Trophoblast cell (in vitro differentiated cells and primary cell): ENCODE measurements around the gene METRN.
A peak's percentile ranks its signal among the peaks of the same experiment; 100 is the strongest.

Experiments used
- DNase-seq, 2 donors: peaks; one replicate each; pipeline ENCODE4 v3.0.0-alpha.2; 2016
- H2AFZ ChIP-seq: 2 replicates; pipeline ENCODE4 v1.6.1; 2013; ENCODE audit warnings: low read length, moderate library complexity, mild to moderate bottlenecking; ENCODE audit not compliant: insufficient read depth, poor library complexity
- H2AK5ac ChIP-seq: 2 replicates; pipeline ENCODE4 v1.6.1; 2013; ENCODE audit warnings: mild to moderate bottlenecking, low read length
- H2BK120ac ChIP-seq: 2 replicates; pipeline ENCODE4 v1.6.1; 2013; ENCODE audit warnings: low read length, mild to moderate bottlenecking, moderate library complexity; ENCODE audit not compliant: insufficient read depth, poor library complexity
- H2BK12ac ChIP-seq: 2 replicates; pipeline ENCODE4 v1.6.1; 2013; ENCODE audit warnings: mild to moderate bottlenecking, low read length, moderate library complexity
- H2BK5ac ChIP-seq: 2 replicates; pipeline ENCODE4 v1.6.1; 2013; ENCODE audit warnings: low read length, low read depth, moderate library complexity, mild to moderate bottlenecking; ENCODE audit not compliant: poor library complexity
- H3K14ac ChIP-seq: 2 replicates; pipeline ENCODE4 v1.6.1; 2013; ENCODE audit warnings: mild to moderate bottlenecking, low read length
- H3K18ac ChIP-seq: 2 replicates; pipeline ENCODE4 v1.6.1; 2013; ENCODE audit warnings: mild to moderate bottlenecking, low read length
- H3K23ac ChIP-seq: 2 replicates; pipeline ENCODE4 v1.6.1; 2013; ENCODE audit warnings: low read length
- H3K27ac ChIP-seq: 2 replicates; pipeline ENCODE4 v1.5.1; 2013; ENCODE audit warnings: low read depth, mild to moderate bottlenecking, inconsistent platforms, low read length, moderate library complexity
- H3K27me3 ChIP-seq: 2 replicates; pipeline ENCODE4 v1.6.1; 2013; ENCODE audit warnings: inconsistent platforms, mild to moderate bottlenecking, low read length, moderate library complexity; ENCODE audit not compliant: insufficient read depth
- H3K36me3 ChIP-seq, 2 experiments: 1 replicate in 1 of 2; 2 replicates in 1 of 2; pipeline ENCODE4 v1.6.1; 2013; ENCODE audit warnings: low read length in 2 of 2, mild to moderate bottlenecking in 2 of 2, moderate library complexity in 1 of 2; ENCODE audit not compliant: insufficient read depth in 2 of 2, control insufficient read depth in 1 of 2
- H3K4ac ChIP-seq: 2 replicates; pipeline ENCODE4 v1.6.1; 2013; ENCODE audit warnings: low read depth, mild to moderate bottlenecking, low read length, moderate library complexity
- H3K4me1 ChIP-seq, 2 experiments: 1 replicate in 1 of 2; 2 replicates in 1 of 2; pipeline ENCODE4 v1.6.1; 2013; ENCODE audit warnings: low read length in 2 of 2, mild to moderate bottlenecking in 2 of 2, moderate library complexity in 1 of 2; ENCODE audit not compliant: insufficient read depth in 2 of 2, control insufficient read depth in 1 of 2
- H3K4me2 ChIP-seq: 2 replicates; pipeline ENCODE4 v1.6.1; 2013; ENCODE audit warnings: inconsistent platforms, mild to moderate bottlenecking, low read length, moderate library complexity
- H3K4me3 ChIP-seq: 2 replicates; pipeline ENCODE4 v1.5.1; 2013; ENCODE audit warnings: mild to moderate bottlenecking, low read depth, low read length, inconsistent platforms
- H3K79me1 ChIP-seq: one replicate; pipeline ENCODE4 v1.6.1; 2013; ENCODE audit warnings: low read length
- H3K79me2 ChIP-seq: 2 replicates; pipeline ENCODE4 v1.6.1; 2013; ENCODE audit warnings: low read length, mild to moderate bottlenecking; ENCODE audit not compliant: control insufficient read depth, insufficient read depth, poor library complexity
- H3K9ac ChIP-seq: 2 replicates; pipeline ENCODE4 v1.6.1; 2013; ENCODE audit warnings: mild to moderate bottlenecking, low read length
- H3K9me3 ChIP-seq: 2 replicates; pipeline ENCODE4 v1.6.1; 2013; ENCODE audit warnings: low read depth, mild to moderate bottlenecking, control low read depth, inconsistent platforms, low read length; ENCODE audit not compliant: insufficient read depth
- H4K12ac ChIP-seq: 2 replicates; pipeline ENCODE4 v1.6.1; 2013; ENCODE audit warnings: low read depth, mild to moderate bottlenecking, low read length, moderate library complexity
- H4K8ac ChIP-seq: 2 replicates; pipeline ENCODE4 v1.6.1; 2013; ENCODE audit warnings: low read depth, mild to moderate bottlenecking, low read length, moderate library complexity
- H4K91ac ChIP-seq: one replicate; pipeline ENCODE4 v1.6.1; 2013; ENCODE audit warnings: low read depth, mild to moderate bottlenecking, low read length, moderate library complexity
- WGBS: extraction: QIAGEN DNeasy Blood & Tissue Kit; methylation state at CpG from one replicate; pipeline ENCODE4 v1.1.7; 2013; ENCODE audit warnings: missing lambda C conversion rate; ENCODE audit not compliant: insufficient read length, insufficient coverage; ENCODE audit errors: extremely low coverage; 5-methylcytosine and 5-hydroxymethylcytosine counted together

Gene METRN

DNA sequence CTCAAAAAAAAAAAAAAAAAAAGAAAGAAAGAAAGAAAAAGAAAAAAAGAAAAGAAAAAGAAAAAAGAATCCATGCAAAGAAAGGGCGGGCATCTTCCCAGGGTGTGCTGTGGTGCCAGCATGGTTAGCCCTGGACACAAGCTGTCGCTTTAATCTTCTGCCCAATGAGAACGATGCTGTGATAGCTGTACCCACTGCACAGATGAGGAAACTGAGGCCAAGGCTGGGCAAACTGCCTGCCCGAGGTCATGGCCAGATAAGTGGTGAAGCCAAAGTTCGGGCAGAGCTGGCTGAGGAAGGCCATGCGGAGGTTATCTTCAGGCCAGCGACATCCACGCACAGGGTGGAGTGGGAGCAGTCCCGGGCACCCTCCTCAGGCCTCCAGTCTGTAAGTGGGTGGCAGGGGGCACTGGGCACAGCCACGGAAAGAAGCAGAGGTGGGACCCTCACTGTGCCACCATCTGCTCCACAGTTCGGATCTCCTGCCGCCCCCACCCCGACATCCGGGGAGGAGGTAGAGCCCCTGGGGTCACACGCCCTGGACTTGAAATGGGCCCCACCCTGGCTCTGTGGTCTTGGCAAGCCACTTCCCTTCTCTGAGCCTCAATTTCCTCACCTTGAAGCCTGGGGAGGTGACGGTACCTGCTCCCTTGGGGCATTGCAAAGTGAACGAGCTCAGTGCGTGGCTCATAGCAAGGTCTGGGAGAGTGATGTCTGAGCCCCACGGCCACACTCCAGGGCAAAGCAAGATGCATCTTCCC lies 15.8 kb upstream of the METRN start:
- no CpG with 5 or more reads among the region's 19 CpGs for WGBS

DNA sequence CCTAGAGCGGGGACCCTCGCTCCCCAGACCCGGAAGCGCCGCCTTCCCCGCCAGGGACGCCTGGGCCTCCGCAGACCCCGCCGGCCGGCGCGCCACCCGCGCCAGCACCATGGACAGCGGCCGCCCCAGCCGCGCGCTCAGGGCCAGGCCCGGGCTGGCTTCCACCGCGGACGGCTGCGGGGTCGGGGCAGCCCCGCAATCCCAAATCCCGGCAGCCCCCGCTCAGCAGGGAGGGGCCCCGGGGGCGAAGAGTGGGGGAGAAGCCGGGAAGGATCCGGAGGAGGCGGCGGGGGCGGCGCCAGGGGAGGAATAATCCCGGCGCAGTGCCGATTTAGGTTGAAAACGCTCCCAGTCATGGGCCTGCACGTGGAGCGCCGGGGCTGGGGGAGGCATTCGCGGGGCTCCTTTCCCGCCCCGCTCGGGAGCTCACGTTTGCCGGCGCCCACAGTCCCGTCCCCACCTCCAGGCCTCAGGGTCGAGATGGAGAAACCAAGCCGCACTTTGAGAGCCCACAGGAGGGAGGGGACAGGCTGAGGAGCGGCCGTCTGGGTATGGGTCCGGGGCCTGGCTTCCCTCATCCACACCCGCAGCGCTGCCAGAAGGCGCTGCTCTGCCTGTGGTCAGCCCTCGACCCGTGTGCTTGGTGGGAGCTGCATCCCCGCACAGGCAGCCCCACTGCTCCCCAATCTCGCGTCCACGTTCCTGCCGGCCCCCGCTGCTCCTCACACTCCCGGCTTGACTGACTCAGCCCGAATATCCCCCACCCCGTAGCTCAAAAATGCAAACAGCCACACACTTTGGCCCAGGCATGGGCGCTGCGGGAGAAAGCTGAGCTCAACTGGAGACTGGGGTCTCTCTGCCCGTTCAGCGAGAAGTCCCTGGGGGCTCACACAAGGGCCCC lies 14.0 kb upstream of the METRN start:
- no peaks in the 10 kb centered on the region for H3K36me3 ChIP-seq
- H2AK5ac ChIP-seq: no peak overlapping the region
- H3K27me3 ChIP-seq: peaks cover 43% of the 10 kb centered on the region
- H3K4me3 ChIP-seq: no peak overlapping the region
- H3K4ac ChIP-seq: no peak overlapping the region
- H3K4me2 ChIP-seq: no peak overlapping the region
- no peak overlapping the region for H3K23ac ChIP-seq
- no CpG with 5 or more reads among the region's 76 CpGs for WGBS
- no peak overlapping the region for H2BK120ac ChIP-seq
- peak in 1 of 2 donors; percentile 58 for DNase-seq
- no peak overlapping the region for H2AFZ ChIP-seq
- H3K27ac ChIP-seq: no peak overlapping the region
- no peak overlapping the region for H4K91ac ChIP-seq
- peaks cover 0 to 2% of the 10 kb centered on the region in 2 experiments for H3K4me1 ChIP-seq
- no peak overlapping the region for H2BK12ac ChIP-seq
- peaks cover 2% of the 10 kb centered on the region for H3K9me3 ChIP-seq
- H3K9ac ChIP-seq: no peak overlapping the region
- H3K79me1 ChIP-seq: no peaks in the 10 kb centered on the region
- no peak overlapping the region for H4K8ac ChIP-seq
- no peak overlapping the region for H3K18ac ChIP-seq
- H4K12ac ChIP-seq: no peak overlapping the region
- H3K79me2 ChIP-seq: no peaks in the 10 kb centered on the region
- no peak overlapping the region for H2BK5ac ChIP-seq
- H3K14ac ChIP-seq: no peak overlapping the region

More for the DNA sequence above, 15.8 kb upstream of the METRN start:
- no peak for DNase-seq
- H3K9me3 ChIP-seq: peaks cover 11% of the 10 kb centered on the region
- H3K4me3 ChIP-seq: no peak overlapping the region
- no peak overlapping the region for H2AFZ ChIP-seq
- H2BK12ac ChIP-seq: no peak overlapping the region
- H3K9ac ChIP-seq: no peak overlapping the region
- H3K79me2 ChIP-seq: no peaks in the 10 kb centered on the region
- H3K27ac ChIP-seq: no peak overlapping the region
- H3K79me1 ChIP-seq: no peaks in the 10 kb centered on the region
- no peak overlapping the region for H3K4me2 ChIP-seq
- H3K36me3 ChIP-seq: no peaks in the 10 kb centered on the region
- no peak overlapping the region for H3K23ac ChIP-seq
- H4K8ac ChIP-seq: no peak overlapping the region
- H2BK5ac ChIP-seq: no peak overlapping the region
- H3K4ac ChIP-seq: no peak overlapping the region
- H4K12ac ChIP-seq: no peak overlapping the region
- H3K27me3 ChIP-seq: peaks cover 48% of the 10 kb centered on the region
- no peak overlapping the region for H3K14ac ChIP-seq
- no peak overlapping the region for H2AK5ac ChIP-seq
- H4K91ac ChIP-seq: no peak overlapping the region
- H3K18ac ChIP-seq: no peak overlapping the region
- no peak overlapping the region for H2BK120ac ChIP-seq
- H3K4me1 ChIP-seq: peaks cover 3 to 7% of the 10 kb centered on the region in 2 experiments

DNA sequence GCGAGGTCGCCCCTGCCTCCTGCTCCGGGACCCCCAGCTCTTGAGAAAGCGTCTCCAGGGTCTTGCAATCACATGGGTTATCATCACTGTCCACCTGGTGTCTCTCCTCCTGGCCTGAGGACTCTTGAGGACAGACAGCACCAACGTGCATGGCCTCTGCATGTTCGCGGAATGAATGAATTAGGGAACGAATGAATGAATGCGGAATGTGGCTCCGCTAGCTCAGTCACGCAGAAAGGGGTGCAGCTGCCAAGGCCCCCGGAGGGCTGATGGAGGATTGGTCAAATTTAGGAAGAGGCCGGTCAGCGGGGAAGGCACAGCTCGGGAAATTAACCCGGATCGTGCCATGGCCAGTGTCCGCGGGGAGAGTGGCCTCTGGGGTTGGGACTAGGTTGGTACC lies 12.6 kb upstream of the METRN start:
- no peak overlapping the region for H3K4me3 ChIP-seq
- no peaks in the 10 kb centered on the region for H3K79me1 ChIP-seq
- H3K9me3 ChIP-seq: peaks cover 8% of the 10 kb centered on the region
- no peak overlapping the region for H2BK120ac ChIP-seq
- H2BK12ac ChIP-seq: no peak overlapping the region
- no peak overlapping the region for H4K91ac ChIP-seq
- no peak overlapping the region for H2BK5ac ChIP-seq
- no peak overlapping the region for H3K27ac ChIP-seq
- peaks cover 51% of the 10 kb centered on the region for H3K27me3 ChIP-seq
- DNase-seq: no peak
- WGBS: no CpG with 5 or more reads among the region's 19 CpGs
- no peak overlapping the region for H3K23ac ChIP-seq
- no peaks in the 10 kb centered on the region for H3K36me3 ChIP-seq
- H2AFZ ChIP-seq: no peak overlapping the region
- no peak overlapping the region for H4K8ac ChIP-seq
- H3K4me1 ChIP-seq: peaks cover 0 to 2% of the 10 kb centered on the region in 2 experiments
- no peak overlapping the region for H3K9ac ChIP-seq
- H3K14ac ChIP-seq: no peak overlapping the region
- H3K18ac ChIP-seq: no peak overlapping the region
- no peaks in the 10 kb centered on the region for H3K79me2 ChIP-seq
- H3K4me2 ChIP-seq: no peak overlapping the region
- H2AK5ac ChIP-seq: no peak overlapping the region
- no peak overlapping the region for H3K4ac ChIP-seq
- H4K12ac ChIP-seq: no peak overlapping the region

DNA sequence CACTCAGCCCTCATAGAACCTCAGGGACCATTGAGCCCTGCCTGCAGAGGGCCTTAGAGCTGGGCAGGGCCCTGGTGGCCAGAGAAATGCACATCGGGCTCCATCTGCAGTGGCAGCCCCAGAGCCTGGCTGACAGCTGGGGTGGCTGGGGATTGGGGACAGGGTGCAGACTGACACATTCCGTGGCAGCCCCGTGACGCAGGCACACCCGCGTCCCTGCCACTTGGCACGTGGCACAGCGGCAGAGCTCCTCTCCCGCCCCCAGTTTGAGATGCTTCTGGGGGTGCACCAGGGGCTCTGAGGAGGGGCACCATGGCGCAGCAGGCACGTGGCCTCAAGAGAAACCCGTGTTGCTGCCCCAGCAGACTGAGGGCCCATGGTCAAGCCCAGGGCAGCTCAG lies 11.5 kb upstream of the METRN start:
- Histone ChIP-seq H2BK12ac (no peak overlapping the region), H3K4ac (no peak overlapping the region), H3K27me3 (peaks cover 53% of the 10 kb centered on the region), H3K36me3 (no peaks in the 10 kb centered on the region), H4K12ac (no peak overlapping the region), H3K9me3 (peaks cover 7% of the 10 kb centered on the region), H2AFZ (no peak overlapping the region), H3K4me2 (no peak overlapping the region), H2BK120ac (no peak overlapping the region), H3K14ac (no peak overlapping the region), H3K27ac (no peak overlapping the region), H4K8ac (no peak overlapping the region), H3K18ac (no peak overlapping the region), H3K9ac (no peak overlapping the region), H3K4me3 (no peak overlapping the region), H3K79me1 (no peaks in the 10 kb centered on the region), H3K79me2 (no peaks in the 10 kb centered on the region), H3K23ac (no peak overlapping the region), H3K4me1 (peaks cover 0 to 2% of the 10 kb centered on the region in 2 experiments), H4K91ac (no peak overlapping the region), H2BK5ac (no peak overlapping the region), H2AK5ac (no peak overlapping the region)
- DNase-seq: no peak
- WGBS: no CpG with 5 or more reads among the region's 12 CpGs
